ENCODE data around the gene PRDM12.

PRDM12 gene

GRCh38 chr9:130675396-130675795, 11.0 kb downstream of the PRDM12 start:
- H3K9me3 ChIP-seq (ENCODE audit: control insufficient read depth, insufficient read depth, low read length), result no peaks in the 10 kb centered on the region
- no peak overlapping the region for H3K27ac ChIP-seq (ENCODE audit: low read depth, low read length)
- TF ChIP-seq CTCF (IDR thresholded peaks at IDR 0.05; ENCODE audit: low read depth, low read length, poor library complexity, severe bottlenecking), result no peak
- TF ChIP-seq EZH2phosphoT487 (IDR thresholded peaks at IDR 0.05; ENCODE audit: borderline replicate concordance, low read length), result no peak
- H3K4me1 ChIP-seq (ENCODE audit: control insufficient read depth, low read length), result no peaks in the 10 kb centered on the region
- H3K4me3 ChIP-seq (ENCODE audit: low read length), result no peak overlapping the region
- no peaks in the 10 kb centered on the region for H3K79me2 ChIP-seq (ENCODE audit: control insufficient read depth, low read length)
- no peaks in the 10 kb centered on the region for H4K20me1 ChIP-seq (ENCODE audit: control insufficient read depth, insufficient read depth, low read depth, low read length)
- no peak overlapping the region for H3K4me2 ChIP-seq (ENCODE audit: low read length)
- H3K36me3 ChIP-seq (ENCODE audit: control insufficient read depth, low read length), result no peaks in the 10 kb centered on the region
- no peaks in the 10 kb centered on the region for H3K9me2 ChIP-seq (replicated peaks; ENCODE audit: control insufficient read depth, low read length)
- H3F3A ChIP-seq (ENCODE audit: control insufficient read depth, insufficient read depth), result no peaks in the 10 kb centered on the region
- H3K27me3 ChIP-seq (ENCODE audit: control insufficient read depth, low read length), result no peaks in the 10 kb centered on the region

- no peak for TF ChIP-seq EZH2phosphoT487 (IDR thresholded peaks at IDR 0.05; ENCODE audit: borderline replicate concordance, low read length)
- no peak for TF ChIP-seq CTCF (IDR thresholded peaks at IDR 0.05; ENCODE audit: low read depth, low read length, poor library complexity, severe bottlenecking)
- no peaks in the 10 kb centered on the region for H4K20me1 ChIP-seq (ENCODE audit: control insufficient read depth, insufficient read depth, low read depth, low read length)
- no peak overlapping the region for H3K4me3 ChIP-seq (ENCODE audit: low read length)
- H3K36me3 ChIP-seq (ENCODE audit: control insufficient read depth, low read length), result no peaks in the 10 kb centered on the region
- no peaks in the 10 kb centered on the region for H3K9me2 ChIP-seq (replicated peaks; ENCODE audit: control insufficient read depth, low read length)
- no peak overlapping the region for H3K4me2 ChIP-seq (ENCODE audit: low read length)
- H3K79me2 ChIP-seq (ENCODE audit: control insufficient read depth, low read length), result no peaks in the 10 kb centered on the region
- H3F3A ChIP-seq (ENCODE audit: control insufficient read depth, insufficient read depth), result no peaks in the 10 kb centered on the region
- H3K27ac ChIP-seq (ENCODE audit: low read depth, low read length), result no peak overlapping the region
- H3K27me3 ChIP-seq (ENCODE audit: control insufficient read depth, low read length), result peaks cover 12% of the 10 kb centered on the region
- H3K9me3 ChIP-seq (ENCODE audit: control insufficient read depth, insufficient read depth, low read length), result no peaks in the 10 kb centered on the region
- peaks cover 11% of the 10 kb centered on the region for H3K4me1 ChIP-seq (ENCODE audit: control insufficient read depth, low read length)
These were observed 12.9 kb downstream of the PRDM12 start for GRCh38 chr9:130677252-130677651.

GRCh38 chr9:130680836-130681768, 16.7 kb downstream of the PRDM12 start:
- Histone ChIP-seq H3K4me3 (ENCODE audit: low read length) (peak overlapping the region; percentile 88), H3K36me3 (ENCODE audit: control insufficient read depth, low read length) (no peaks in the 10 kb centered on the region), H3K27ac (ENCODE audit: low read depth, low read length) (no peak overlapping the region), H3K4me2 (ENCODE audit: low read length) (peak overlapping the region; percentile 100), H3K9me2 (replicated peaks; ENCODE audit: control insufficient read depth, low read length) (no peaks in the 10 kb centered on the region), H3K79me2 (ENCODE audit: control insufficient read depth, low read length) (no peaks in the 10 kb centered on the region), H3K4me1 (ENCODE audit: control insufficient read depth, low read length) (peaks cover 13% of the 10 kb centered on the region), H4K20me1 (ENCODE audit: control insufficient read depth, insufficient read depth, low read depth, low read length) (no peaks in the 10 kb centered on the region), H3K27me3 (ENCODE audit: control insufficient read depth, low read length) (peaks cover 16% of the 10 kb centered on the region), H3F3A (ENCODE audit: control insufficient read depth, insufficient read depth) (peaks cover 4% of the 10 kb centered on the region; the same call in 1 of the 2 replicates), H3K9me3 (ENCODE audit: control insufficient read depth, insufficient read depth, low read length) (peaks cover 4% of the 10 kb centered on the region; the same call in 1 of the 2 replicates)
- TF ChIP-seq EZH2phosphoT487 (IDR thresholded peaks at IDR 0.05; ENCODE audit: borderline replicate concordance, low read length), result no peak
- TF ChIP-seq CTCF (IDR thresholded peaks at IDR 0.05; ENCODE audit: low read depth, low read length, poor library complexity, severe bottlenecking), result no peak

Data from DOHH2 (cell line).